Left colon (tissue), 2 donors: Measurements from ENCODE around the gene CLEC16A. TPM values are rescaled to one million over a fixed set of nuclear protein-coding genes. Genes with fewer than 3 reads are reported as not detected.
A peak's percentile ranks its signal among the peaks of the same experiment; 100 is the strongest.

Experiments
- ATAC-seq: fragments of 200-7000 bp; cut with Tn5 transposase; one replicate; pipeline ENCODE4 v1.9.1; 2020; ENCODE audit warnings: mild to moderate bottlenecking, moderate library complexity
- DNase-seq, 2 donors: peaks; one replicate each; pipeline ENCODE4 v3.0.0-alpha.2; 2020
- intact Hi-C, 2 donors: fragments of 100-400 bp; cut with DNase I in 1 of 2; cut with micrococcal nuclease in 1 of 2; formaldehyde crosslinking; loops; one replicate each; pipeline versions ENCODE4 v1.11.2 to v1.14.0; 2022; cut with DNase I, micrococcal nuclease
- total RNA-seq, 2 donors: library from RNA; stranded (reverse); fragmentation: NEBNext Ultra II Directional; extraction: Animal tissue kit (Norgen Biotek cat#: 25700); gene quantifications; one replicate each; pipeline ENCODE4 v1.2.1, GENCODE V29; 2021
- donor health status: DM: no; HTN: no; CAD: no.
- donor health status: DM: yes; HTN: yes; CAD: no.

The CLEC16A gene
- total RNA-seq, 2 donors from 2014 or later, result 27.3 to 41.6 TPM

DNA sequence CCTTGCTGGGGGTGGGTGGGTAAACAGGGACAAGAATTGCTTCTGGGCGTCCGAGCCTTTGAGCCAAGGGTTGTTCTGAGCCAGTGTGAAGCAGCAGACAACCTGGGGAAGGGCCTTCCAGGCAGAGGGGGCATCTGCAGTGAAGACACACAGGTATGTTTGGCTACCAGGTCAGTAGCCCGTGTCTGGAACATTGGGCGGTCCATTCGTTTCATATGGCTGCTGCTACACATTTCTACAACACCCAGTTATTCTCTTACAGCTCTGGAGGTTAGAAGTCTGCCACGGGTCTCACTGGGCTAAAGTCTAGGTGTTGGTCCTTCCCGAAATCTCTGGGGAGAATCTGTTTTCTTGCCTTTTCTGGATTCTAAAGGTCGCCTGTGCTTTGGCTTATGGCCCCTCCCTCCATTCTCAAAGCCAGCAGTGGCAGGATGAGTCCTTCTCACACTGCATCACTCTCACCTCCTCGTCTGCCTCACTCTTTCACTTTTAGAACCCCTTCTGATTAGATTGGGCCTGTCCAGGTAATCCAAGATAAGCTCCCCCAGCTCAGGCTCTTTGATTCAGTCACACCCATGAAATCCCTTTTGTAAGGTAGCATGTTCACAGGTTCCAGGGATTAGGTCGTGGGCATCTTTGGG, 136.1 kb downstream of the CLEC16A start:
- no peak for ATAC-seq
- no peak for DNase-seq
- intact Hi-C loops, result no loop called here

- intact Hi-C loops, result no loop called here
- ATAC-seq (no peak), DNase-seq (no peak)
Measured at GRCh38 chr16:11080999-11081630, 136.8 kb downstream of the CLEC16A start.

DNA sequence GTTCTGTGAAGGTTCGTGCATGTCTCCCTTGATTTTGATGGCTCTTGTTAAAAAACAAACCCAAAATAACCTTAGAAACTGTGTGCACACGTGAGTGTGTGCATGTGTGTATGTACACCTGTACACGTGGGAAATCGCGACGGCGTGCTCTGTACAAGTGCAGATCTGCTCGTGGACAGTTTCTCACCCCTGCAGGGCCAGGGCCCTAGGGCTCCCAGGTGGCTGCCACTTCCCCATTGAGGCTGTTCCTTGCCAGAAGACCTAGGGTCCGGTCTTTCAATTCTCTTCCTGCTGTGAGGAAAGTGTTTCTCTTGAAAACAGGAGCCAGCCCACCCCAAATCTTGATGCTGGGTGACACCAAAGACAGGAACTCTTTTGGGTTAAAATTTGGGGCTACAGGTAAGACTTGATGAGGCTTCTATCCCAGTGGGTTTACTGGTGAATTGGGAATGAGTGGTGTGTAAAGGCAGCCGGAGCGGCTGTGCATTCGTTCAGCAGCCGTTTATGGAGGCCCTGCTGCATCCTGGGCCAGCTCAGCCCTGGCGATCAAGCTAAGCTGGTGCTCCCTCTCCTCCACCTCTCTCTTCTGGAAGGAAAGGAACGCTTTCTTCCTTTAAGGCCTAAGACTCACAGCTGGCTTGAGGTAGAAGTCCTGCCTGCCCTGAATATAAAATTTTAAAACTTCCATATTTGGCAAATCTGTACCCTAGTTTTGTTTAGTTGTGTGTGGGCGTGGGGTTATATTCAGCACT, 137.9 kb downstream of the CLEC16A start:
- intact Hi-C loops, result no loop called here
- no peak for ATAC-seq
- DNase-seq, result no peak

DNA sequence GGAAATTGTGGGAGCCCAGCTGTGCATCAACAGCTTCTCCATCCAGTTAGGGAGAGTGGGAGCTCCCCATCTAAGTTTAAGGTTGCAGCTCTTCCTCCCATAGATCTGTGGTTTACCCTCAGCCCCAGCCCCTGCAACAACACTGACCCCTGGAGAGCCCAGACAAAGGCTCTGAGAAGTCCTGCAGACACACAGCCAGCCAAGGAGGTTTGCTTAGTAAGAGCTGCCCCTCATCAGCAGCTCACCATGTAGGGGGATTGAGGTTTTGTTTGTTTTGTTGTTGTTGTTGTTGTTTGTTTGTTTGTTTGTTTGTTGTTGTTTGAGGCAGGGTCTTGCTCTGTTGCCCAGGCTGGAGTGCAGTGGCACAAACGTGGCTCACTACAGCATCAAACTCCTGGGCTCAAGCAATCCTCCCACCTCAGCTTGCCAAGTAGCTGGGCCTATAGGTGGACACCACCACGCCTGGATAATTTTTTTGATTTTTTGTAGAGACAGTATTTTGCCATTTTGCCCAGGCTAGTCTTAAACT, 138.6 kb downstream of the CLEC16A start:
- DNase-seq (no peak), ATAC-seq (no peak)
- intact Hi-C loops, result no loop called here

DNA sequence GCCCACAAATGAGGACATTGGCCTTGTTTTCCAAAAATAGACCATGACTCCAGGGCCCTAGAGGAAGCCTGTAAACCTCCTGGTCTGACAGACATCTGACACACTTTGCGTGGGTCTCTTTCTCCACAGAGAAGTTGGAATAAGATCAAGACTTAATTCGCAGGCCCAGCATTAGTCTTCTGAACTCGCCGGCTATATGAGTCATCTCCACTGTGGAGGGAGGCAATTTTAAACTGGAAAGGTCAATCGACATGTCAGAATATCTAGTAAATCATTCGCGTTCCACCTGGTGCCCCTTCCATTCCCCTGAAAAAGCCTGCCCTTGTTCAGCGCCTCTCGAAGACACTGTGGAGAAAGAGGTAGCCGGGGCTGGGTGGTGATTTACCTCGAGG, 140.1 kb downstream of the CLEC16A start:
- DNase-seq (no peak), ATAC-seq (no peak)
- intact Hi-C loops, result no loop called here

DNA sequence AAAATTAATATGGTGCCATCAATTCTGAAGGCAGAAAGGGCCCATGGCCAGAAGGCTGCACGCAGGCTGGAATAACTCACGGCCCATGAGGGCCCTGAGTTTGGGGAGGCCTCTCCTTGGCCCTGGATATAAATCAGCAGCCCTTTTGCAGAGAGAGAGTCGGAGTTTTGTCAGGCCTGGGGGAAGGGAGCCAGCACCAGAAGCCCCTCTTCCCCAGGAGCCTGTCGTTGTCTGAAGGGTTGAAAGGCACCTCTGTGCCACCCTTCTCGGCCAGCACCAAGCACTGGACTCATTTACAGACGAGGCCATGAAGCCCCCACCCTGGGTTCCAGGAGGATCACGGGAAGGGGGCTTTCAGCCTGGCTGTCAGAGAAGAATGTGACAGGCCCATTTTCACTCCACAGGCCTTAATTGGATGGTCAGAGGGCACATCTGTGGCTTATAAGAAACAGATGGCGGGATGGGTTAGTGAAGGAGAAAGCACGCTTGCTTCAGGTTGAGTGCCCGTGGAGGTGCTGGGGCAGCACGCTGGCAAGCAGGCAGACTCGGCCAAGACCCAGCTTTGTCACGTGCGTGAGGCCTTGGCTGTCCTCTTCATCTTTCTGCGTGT, 140.6 kb downstream of the CLEC16A start:
- intact Hi-C loops, result no loop called here
- ATAC-seq (no peak), DNase-seq (no peak)

DNA sequence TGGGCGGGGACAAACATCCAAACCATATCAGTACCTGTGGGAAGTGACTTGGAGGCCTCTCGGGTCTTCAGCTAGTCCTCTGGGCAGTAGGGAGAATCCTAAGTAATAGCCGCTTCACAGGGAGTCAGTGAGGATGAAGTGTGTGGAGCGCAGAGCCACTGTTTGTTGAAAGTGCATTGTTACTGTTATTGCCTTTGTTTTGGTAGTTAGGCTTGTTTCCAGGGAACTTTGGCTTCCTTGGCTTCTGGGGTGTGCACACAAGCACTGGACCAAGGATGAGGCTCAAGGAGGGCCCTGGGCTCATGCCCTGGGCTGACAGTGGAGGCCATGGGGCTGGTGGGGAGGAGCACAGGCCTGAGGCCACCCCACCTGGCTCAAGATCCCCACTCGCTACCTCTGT, 141.6 kb downstream of the CLEC16A start:
- ATAC-seq (no peak), DNase-seq (no peak)
- intact Hi-C loops, result no loop called here

- intact Hi-C loops, result no loop called here
- DNase-seq (no peak), ATAC-seq (no peak)
Measured at GRCh38 chr16:11087691-11088073, 143.3 kb downstream of the CLEC16A start.

DNA sequence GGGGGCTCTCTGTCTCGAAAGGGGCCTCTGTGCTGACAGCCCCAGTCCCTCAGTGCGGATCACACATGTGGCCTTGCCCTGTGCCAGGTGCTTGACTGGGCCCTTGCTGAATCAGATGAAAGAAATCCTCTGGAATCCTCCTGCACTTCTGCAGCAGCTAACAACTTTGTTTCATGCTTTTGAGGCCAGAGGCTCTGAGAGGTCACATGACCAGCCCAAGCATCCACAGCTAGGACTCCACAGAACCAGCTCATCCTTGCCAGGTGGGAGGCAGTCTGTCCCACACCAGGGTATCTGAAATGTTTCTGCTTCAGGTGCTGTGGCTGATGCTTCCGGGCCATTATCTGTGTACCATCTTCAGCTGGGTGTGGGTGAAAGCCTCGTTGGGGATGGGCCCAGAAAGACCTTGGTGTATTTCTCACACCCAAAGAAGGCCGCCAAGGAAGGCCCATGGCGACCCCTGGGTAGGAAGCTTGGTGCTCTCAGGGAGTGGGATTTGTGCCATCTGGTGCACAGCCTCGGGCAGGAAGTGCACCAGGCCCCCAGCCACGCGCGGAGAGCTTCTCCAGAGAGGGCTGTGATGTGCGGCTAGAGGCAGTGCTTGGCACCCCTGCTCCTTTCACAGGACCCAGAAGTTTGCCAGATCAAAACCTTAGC, 143.8 kb downstream of the CLEC16A start:
- intact Hi-C loops, result no loop called here
- DNase-seq, result no peak
- no peak for ATAC-seq

DNA sequence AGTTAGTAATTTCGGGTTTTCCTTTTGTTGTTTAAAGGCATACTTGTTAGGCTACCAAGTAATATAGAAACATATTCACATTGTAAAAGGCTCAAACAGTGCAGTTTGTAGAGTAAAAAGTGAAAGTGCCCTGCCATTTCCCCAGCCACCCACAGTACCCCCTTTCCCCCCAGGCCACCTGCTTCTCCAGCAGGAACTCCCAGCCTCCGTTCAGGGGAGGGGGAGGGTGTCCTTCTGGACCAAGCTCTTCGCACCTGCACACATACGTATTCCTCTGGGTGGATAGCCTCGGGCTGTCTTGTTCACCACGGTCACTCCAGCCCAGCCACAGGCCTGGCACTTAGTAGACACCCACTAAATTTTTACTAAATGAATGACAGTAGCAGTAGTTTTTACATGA, 144.5 kb downstream of the CLEC16A start:
- intact Hi-C loops, result no loop called here
- ATAC-seq (no peak), DNase-seq (no peak)

GRCh38 chr16:11089504-11090124, 145.2 kb downstream of the CLEC16A start:
- peak; percentile 90 for ATAC-seq
- peak; percentile 57 to 63 for DNase-seq

DNA sequence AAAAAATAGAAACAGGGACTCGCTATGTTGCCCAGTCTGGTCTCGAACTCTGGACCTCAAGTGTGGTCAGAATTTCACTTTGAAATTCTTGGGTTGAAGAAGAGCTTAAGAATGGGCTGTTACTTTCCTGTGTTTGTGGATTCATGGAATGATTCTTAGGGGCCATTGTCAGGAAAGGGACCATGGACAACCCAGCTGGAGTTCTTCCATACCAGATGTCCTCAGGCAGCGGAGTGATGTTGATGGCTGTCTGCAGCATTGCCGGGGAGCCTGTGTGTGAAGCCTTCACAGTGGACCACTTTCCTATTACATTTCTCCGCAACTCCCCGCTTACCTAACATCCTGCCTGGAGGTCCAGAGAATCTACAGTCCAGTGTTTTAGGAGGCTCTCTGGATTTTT, 145.9 kb downstream of the CLEC16A start:
- no peak for ATAC-seq
- DNase-seq, result no peak
- intact Hi-C loops, result no loop called here

More at GRCh38 chr16:11089504-11090124, 145.2 kb downstream of the CLEC16A start:
- intact Hi-C loops, result no loop called here

DNA sequence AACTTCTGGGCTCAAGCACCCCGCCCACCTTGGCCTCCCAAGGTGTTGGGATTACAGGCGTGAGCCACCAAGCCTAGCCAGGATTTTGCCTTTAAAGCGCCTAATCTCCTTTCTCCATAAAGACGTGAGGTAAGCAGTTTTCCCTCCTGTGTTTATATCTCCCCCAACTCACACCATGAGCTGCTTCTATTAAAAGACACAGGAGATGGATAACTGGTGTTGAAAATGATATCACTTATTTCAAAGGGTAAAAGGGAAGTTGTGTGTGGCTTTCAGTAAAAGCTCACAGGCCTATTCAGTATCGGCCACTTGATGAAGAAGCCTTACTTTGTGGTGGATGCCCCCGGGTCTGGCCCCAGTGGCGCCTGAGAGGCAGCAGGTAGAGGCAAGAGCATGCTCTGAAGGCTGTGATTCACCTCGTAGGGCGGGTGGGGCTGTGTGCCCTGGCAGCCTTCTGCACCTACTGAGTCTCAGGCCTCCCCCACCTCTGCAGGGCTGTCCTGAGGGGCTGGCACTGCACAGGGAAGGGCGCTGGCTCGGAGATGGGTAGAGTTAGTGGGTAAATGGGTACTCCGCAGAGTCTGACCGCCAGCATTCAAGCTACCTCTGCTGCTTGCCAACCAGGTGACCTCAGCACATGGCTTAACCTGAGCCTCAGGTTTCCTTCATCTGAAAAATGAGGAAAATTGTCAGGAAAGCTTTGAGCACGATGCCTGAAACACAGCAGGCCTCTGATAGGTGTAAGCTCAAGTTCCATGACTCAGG, 146.8 kb downstream of the CLEC16A start:
- DNase-seq, result no peak
- intact Hi-C loops, result no loop called here
- no peak for ATAC-seq

DNA sequence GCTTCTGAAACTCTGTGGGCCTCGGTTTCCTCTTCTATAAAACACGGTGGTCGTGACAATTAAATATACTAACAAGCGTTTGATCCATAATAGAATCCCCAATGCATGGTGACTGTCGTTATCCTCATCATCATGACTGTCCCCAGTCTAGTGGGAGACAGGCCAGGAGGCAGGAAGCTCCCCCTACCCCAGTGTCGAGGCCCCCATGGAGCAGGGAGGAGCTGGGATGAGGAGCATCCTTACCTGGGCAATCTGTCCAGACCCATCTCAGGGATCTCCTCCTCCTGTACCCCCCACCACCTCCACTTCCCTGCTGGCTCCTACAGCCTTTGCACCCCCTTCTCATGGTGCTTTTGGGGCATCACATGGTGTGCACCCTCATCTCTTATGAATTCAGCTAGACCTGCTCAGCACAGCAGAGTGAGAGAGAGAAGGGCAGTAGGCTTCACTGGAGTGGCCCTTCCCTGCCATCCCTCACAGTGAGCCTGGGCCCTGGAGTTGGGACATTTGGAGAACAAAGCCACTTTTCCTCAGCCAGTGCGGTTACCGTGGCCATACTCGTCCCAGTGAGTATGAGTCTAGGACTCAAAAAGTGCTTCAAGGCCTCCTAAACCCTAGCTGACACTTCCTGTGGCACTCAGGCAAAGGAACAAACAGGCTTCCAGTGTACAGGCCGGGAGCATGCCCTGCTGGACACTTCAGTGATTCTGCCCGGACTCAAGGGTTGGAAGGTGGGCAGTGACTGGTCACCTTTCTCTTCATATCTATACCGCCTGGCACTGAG, 148.6 kb downstream of the CLEC16A start:
- intact Hi-C loops, result no loop called here
- DNase-seq (no peak), ATAC-seq (no peak)

GRCh38 chr16:11093572-11094074, 149.3 kb downstream of the CLEC16A start:
- DNase-seq, result peak in 1 of 2 donors; percentile 49
- intact Hi-C loops, result no loop called here
- peak; percentile 73 for ATAC-seq

DNA sequence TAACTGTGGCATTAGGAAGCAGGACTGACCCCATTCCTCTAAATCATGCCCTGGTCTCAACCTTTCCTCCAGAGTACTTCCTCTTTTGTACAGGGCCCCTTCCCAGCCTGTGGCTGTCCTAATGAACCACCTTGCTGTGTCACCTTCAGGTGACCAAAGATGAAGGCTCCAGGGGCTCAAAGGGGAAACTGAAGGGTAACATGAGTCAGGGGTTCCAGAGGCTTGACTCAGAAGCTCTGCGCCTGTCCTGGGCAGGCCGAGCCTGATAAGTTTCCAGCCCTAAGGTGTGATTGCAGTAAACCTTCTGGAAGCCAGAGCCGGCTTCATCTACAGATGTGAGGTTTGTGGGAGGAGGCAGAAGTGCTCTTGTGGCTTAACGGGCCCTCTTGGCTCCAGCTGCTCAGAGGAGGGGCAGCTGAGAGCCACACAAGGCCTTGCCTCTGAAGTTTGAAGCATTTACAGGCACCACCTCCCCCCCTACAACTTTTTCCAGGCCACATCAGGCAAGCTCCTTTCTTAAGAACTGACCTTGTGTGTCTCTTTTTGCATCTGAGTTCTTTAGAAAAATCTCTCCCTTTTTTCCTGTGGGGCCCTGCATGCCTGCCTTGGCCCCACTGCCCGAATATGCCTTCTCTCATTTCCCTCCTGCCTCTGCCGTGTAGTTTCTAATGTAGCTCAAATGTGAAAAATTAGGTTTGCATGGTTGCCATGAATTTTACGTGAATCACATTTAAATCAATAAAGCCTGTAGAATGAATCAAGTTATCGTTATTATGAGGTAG, 149.9 kb downstream of the CLEC16A start:
- ATAC-seq, result no peak
- DNase-seq, result no peak
- intact Hi-C loops, result no loop called here
